ENCODE measurements around the gene GDF10.

GDF10 gene

DNA sequence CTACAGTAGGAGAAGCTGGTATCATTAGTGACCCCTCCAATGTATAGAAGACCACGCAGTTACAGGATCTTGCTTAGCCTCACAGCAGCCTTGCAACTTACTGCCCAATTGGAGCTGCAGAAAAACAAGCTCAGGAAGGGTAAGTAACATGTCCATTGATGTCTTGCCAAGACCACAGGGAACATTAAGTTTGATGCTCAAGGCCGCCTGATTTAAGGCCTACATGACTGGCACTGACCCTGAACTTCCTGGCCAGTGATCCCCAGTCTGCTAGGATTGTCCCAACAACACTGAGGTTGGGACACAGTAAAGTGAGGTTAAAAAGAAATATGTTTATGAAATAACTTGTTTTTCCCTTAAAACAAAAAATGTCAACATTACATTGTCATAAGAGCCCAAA lies 15.4 kb downstream of the GDF10 start:
- DNase-seq (ENCODE audit: low read depth in 2 of 2) = no peak

- no peak for DNase-seq (ENCODE audit: low read depth in 2 of 2)
These were observed 16.1 kb downstream of the GDF10 start for GRCh38 chr10:47316131-47316530.

- no peak for DNase-seq (ENCODE audit: low read depth in 2 of 2)
These were observed 17.3 kb downstream of the GDF10 start for GRCh38 chr10:47317251-47317650.

- no peak for DNase-seq (ENCODE audit: low read depth in 2 of 2)
These were observed 18.7 kb downstream of the GDF10 start for GRCh38 chr10:47318706-47319105.

DNA sequence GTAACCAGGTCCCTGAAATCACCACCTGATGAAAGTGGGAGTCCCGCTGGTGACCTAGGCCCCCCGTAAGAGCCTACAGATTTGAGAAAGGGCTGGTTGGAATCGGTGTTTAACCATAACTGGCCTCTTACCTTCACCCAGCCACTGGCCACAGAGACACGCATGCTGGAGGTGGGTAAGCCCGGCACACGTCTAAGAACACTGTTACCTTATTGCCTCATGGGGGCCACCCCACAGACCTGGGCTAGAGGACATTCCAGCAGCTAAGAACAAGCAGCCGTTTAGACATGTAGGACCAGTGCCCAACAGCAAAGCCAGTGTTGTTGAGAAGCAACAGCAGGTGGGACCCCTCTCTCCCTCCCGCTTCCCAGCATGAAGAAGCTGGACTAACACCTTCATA lies 19.8 kb downstream of the GDF10 start:
- no peak for DNase-seq (ENCODE audit: low read depth in 2 of 2)

DNA sequence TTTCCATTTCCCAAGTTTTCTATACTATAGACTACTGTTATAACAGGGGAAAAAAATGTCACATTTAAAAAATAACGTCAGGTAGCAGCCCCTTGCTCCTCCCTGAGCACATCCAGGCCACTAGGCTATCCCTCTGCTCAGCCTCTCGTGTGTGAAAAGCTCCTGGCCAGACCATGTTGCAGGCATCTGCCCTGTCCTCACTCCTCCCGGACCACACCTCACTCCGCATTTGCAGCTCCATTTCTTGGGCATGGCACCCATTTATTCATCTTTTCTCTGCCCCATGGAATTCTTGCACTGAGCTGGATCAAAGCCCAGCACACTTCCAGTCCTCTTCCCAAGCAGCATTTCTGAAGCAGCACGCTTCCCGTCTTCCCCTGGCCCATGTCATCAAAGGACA lies 20.8 kb downstream of the GDF10 start:
- DNase-seq (ENCODE audit: low read depth in 2 of 2) = no peak

- no peak for DNase-seq (ENCODE audit: low read depth in 2 of 2)
These were observed 21.7 kb downstream of the GDF10 start for GRCh38 chr10:47321521-47322195.

DNA sequence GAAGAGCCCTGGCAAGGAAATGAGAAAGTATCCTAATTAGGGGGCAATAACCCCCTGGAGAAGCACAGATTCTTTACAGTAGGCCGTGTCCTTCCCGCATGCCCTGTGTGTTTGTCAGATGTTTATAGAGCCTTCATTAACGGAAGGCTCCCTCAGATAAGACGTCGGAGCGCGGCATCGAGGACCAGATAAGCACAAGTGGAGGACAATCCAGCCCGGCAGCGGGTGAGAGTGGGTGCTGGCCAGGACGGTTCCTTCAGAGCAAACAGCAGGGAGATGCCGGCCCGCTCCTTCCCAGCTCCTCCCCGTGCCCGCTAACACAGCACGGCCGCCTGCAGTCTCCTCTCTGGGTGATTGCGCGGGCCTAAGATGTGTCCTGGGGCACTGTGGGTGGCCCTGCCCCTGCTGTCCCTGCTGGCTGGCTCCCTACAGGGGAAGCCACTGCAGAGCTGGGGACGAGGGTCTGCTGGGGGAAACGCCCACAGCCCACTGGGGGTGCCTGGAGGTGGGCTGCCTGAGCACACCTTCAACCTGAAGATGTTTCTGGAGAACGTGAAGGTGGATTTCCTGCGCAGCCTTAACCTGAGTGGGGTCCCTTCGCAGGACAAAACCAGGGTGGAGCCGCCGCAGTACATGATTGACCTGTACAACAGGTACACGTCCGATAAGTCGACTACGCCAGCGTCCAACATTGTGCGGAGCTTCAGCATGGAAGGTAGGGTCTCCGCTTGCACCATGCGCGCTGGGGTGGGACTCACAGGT lies 22.5 kb downstream of the GDF10 start, which contains the start of gene GDF2:
TSS of gene GDF2 (plus strand) at position 155 of the 762 bp plus-strand sequence. CDS start at position 370, 215 bp downstream.
- no peak for DNase-seq (ENCODE audit: low read depth in 2 of 2)

DNA sequence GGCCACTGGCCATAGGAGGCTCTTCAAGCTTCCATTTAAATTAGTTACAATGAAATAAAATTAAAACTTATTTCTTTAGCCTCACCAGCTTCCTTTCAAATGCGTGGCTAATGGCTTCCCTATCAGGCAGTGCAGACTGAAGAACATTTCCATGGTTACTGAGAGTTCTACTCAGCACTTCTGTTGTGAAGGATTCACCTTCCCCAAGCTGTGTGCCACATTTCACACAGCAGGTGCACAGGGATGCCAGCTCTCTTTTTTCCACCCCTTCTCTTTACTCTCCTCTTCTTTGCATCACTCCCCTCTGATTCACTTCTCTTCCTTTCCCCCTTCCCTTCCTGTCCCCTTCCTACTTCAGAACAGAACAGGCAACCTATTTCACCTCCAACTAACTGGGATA lies 23.1 kb downstream of the GDF10 start:
- no peak for DNase-seq (ENCODE audit: low read depth in 2 of 2)

GRCh38 chr10:47323636-47324296 lies 23.8 kb downstream of the GDF10 start:
- no peak for DNase-seq (ENCODE audit: low read depth in 2 of 2)

DNA sequence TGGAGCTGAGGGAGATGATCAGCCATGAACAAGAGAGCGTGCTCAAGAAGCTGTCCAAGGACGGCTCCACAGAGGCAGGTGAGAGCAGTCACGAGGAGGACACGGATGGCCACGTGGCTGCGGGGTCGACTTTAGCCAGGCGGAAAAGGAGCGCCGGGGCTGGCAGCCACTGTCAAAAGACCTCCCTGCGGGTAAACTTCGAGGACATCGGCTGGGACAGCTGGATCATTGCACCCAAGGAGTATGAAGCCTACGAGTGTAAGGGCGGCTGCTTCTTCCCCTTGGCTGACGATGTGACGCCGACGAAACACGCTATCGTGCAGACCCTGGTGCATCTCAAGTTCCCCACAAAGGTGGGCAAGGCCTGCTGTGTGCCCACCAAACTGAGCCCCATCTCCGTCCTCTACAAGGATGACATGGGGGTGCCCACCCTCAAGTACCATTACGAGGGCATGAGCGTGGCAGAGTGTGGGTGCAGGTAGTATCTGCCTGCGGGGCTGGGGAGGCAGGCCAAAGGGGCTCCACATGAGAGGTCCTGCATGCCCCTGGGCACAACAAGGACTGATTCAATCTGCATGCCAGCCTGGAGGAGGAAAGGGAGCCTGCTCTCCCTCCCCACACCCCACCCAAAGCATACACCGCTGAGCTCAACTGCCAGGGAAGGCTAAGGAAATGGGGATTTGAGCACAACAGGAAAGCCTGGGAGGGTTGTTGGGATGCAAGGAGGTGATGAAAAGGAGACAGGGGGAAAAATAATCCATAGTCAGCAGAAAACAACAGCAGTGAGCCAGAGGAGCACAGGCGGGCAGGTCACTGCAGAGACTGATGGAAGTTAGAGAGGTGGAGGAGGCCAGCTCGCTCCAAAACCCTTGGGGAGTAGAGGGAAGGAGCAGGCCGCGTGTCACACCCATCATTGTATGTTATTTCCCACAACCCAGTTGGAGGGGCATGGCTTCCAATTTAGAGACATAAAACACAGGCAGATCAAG lies 25.6 kb downstream of the GDF10 start:
- DNase-seq (ENCODE audit: low read depth in 2 of 2) = no peak

GRCh38 chr10:47326306-47326926 lies 26.4 kb downstream of the GDF10 start:
- no peak for DNase-seq (ENCODE audit: low read depth in 2 of 2)

- DNase-seq (ENCODE audit: low read depth in 2 of 2) = no peak
These were observed 26.9 kb downstream of the GDF10 start for GRCh38 chr10:47326927-47327330.

DNA sequence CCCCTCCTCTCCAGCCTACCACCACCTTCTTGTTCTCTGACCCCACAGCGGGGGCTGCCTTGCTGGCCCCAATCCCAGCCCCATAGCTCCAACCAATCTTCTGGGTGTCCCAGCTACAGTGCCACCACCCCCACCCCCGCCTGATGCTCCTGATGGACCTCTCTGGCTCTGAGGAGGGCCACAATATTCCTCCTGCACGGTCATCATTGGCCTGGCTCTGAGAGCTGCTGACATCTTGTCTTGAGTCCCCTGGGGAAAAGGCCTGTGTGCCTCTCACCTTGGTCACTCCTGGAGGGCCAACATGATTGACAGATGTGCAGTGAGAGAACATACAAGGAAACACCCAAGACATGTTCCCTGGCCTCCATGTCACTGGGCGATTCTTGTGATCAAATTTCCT lies 29.9 kb downstream of the GDF10 start:
- DNase-seq (ENCODE audit: low read depth in 2 of 2) = no peak

DNA sequence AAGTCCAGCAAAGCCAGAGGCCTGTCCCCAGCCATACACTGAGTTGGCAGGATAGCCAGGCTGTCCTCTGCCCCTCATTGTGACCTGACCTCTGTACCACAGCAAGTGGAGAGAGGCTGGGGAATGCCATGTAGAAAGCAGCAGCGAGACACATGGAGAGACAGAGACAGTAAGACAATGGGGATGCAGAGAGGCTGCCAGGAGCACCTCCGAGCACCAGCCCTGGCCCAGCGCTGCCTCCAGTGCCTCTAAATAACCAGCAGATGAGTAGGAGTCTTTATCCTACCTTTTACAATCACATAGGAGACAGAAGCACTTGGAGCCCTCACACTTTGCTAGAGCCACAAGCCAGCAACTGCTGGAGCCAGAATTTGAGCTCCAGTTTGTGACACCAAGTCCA lies 30.4 kb downstream of the GDF10 start:
- DNase-seq (ENCODE audit: low read depth in 2 of 2) = no peak

GRCh38 chr10:47330804-47331203 lies 30.8 kb downstream of the GDF10 start:
- no peak for DNase-seq (ENCODE audit: low read depth in 2 of 2)

GRCh38 chr10:47331491-47331890 lies 31.5 kb downstream of the GDF10 start:
- no peak for DNase-seq (ENCODE audit: low read depth in 2 of 2)

DNA sequence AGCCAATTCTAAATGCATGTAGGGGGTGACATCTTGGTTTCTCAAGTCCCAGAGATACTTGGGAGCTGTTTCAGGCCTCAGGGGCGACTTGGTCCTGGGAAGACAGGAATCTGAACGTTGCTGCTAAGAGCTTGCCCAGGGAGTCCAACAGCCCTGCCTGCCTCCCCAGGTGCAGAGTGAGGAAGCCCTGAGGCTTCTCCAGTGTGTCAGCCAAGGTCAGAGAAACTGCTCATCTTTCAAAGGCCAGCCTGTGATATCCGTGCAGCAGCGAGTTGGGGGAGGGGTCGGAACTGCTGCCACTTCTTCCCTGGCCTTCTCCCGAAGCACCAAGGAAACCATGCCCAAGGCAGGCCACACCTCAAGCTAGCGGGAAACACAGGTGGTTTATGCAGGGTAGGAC lies 32.0 kb downstream of the GDF10 start:
- no peak for DNase-seq (ENCODE audit: low read depth in 2 of 2)

DNA sequence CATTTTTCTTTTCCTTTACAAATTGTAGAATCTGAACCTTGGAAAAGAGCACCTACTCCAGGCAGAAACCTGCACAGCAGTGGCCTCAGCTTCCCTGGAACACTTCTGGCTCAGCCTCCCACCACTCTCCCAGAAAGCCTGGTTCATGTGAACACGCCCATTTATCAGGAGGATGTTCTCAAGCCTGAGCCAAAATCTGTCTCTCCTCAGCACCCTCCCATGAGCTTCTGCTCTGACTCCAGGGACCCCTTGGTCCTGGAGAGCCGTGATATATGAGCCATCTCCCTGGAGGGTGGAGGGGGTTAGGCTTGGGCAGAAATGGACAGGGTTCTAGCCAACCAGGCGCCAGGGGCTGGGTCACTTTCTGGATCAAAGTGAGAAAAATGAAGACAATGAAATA lies 32.4 kb downstream of the GDF10 start:
- no peak for DNase-seq (ENCODE audit: low read depth in 2 of 2)

DNA sequence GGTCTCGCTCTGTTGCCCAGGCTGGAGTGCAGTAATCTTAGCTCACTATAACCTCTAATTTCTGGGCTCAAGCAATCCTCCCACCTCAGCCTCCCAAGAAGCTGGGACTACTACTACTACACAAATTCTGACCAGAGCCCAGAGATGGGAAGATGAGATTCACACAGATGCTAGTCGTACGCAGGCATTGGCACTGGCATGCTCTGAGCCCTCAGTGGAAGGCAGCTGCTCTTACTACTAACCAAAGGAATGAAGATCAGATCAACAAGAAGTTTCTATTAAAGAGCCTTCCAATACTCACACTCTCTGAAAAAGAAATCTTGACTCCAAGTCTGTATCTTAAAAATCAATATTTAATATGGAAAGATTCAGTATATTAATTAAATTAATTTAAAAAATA lies 32.9 kb downstream of the GDF10 start:
- no peak for DNase-seq (ENCODE audit: low read depth in 2 of 2)

DNA sequence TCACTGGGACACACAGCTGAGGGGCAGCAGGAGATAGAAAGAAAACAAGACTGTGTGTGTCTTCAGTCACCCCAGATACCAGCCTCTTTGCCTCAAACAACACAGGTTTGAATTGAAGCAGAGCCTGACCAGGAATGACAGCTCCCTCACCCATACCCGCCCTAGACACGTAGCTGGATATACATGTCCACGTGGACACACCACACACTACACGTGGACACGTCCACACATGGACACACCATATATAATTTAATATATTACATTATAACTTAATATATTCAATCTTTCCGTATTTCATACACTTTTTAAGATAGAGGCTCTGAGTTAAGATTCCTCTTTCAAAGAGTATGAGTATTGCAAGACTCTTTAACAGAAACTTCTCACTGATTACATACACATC lies 33.5 kb downstream of the GDF10 start:
- DNase-seq (ENCODE audit: low read depth in 2 of 2) = no peak
